CD4-positive, alpha-beta memory T cell (primary cell): ENCODE measurements around the gene MFSD11. TPM values are rescaled to one million over a fixed set of nuclear protein-coding genes. Genes with fewer than 3 reads are reported as not detected.
"Not testable (repeated sequence)": the region's sequence is repeated elsewhere in the genome, so short reads cannot be mapped to it uniquely, and the experiment has no call there.

ENCODE experiments used
- CTCF ChIA-PET: fragments of 350-600 bp; sonication (Branson Sonifier 250); formaldehyde crosslinking; loops from one replicate; lab custom pipeline; 2021; ENCODE audit warnings: inconsistent platforms; ENCODE audit not compliant: partially characterized antibody; lab: Charles Lee
- POLR2A ChIA-PET: fragments of 350-600 bp; sonication (Branson Sonifier 250); formaldehyde crosslinking; loops from one replicate; lab custom pipeline; 2021; ENCODE audit not compliant: partially characterized antibody; lab: Charles Lee
- DNase-seq, 5 donors: peaks; one replicate each; pipeline versions ENCODE4 v3.0.0 to v3.0.0-alpha.2; 2020 to 2022; ENCODE audit warnings: mixed read lengths in 1 of 5
- H3K27ac ChIP-seq: one replicate; pipeline ENCODE4 v1.7.0; 2013; ENCODE audit warnings: low read depth, low read length
- H3K27me3 ChIP-seq: 2 replicates; pipeline ENCODE4 v1.7.0; 2013; ENCODE audit warnings: mild to moderate bottlenecking, low read length, moderate library complexity; ENCODE audit not compliant: insufficient read depth
- H3K36me3 ChIP-seq: 2 replicates; pipeline ENCODE4 v1.7.0; 2013; ENCODE audit warnings: mild to moderate bottlenecking, low read length, moderate library complexity; ENCODE audit not compliant: insufficient read depth
- H3K4me1 ChIP-seq: 2 replicates; pipeline ENCODE4 v1.7.0; 2013; ENCODE audit warnings: mild to moderate bottlenecking, low read length, moderate library complexity; ENCODE audit not compliant: insufficient read depth
- H3K4me3 ChIP-seq, 2 donors: one replicate each; pipeline ENCODE4 v1.7.0; 2013; ENCODE audit warnings: low read length in 2 of 2, mild to moderate bottlenecking in 1 of 2
- H3K9me3 ChIP-seq, 2 donors: one replicate each; pipeline ENCODE4 v1.7.0; 2013; ENCODE audit warnings: low read length in 2 of 2, control low read depth in 1 of 2; ENCODE audit not compliant: control insufficient read depth in 1 of 2
- H3K27ac Mint-ChIP-seq, 7 donors: one replicate each; pipeline ENCODE4 v1.8.0; 2020 to 2021; ENCODE audit warnings: mixed read lengths in 7 of 7, mild to moderate bottlenecking in 6 of 7, inconsistent platforms in 3 of 7, moderate library complexity in 3 of 7
- H3K27me3 Mint-ChIP-seq, 2 donors: one replicate each; pipeline ENCODE4 v1.8.0; 2020 to 2021; ENCODE audit warnings: mixed read lengths in 2 of 2
- H3K36me3 Mint-ChIP-seq, 2 donors: one replicate each; pipeline ENCODE4 v1.8.0; 2020 to 2021; ENCODE audit warnings: mixed read lengths in 2 of 2, inconsistent platforms in 1 of 2, mild to moderate bottlenecking in 1 of 2
- H3K4me1 Mint-ChIP-seq, 4 donors: one replicate each; pipeline ENCODE4 v1.8.0; 2020 to 2021; ENCODE audit warnings: mixed read lengths in 4 of 4, mild to moderate bottlenecking in 1 of 4
- H3K4me3 Mint-ChIP-seq, 8 donors: one replicate each; pipeline ENCODE4 v1.8.0; 2020 to 2021; ENCODE audit warnings: mixed read lengths in 8 of 8, mild to moderate bottlenecking in 7 of 8, moderate library complexity in 6 of 8, inconsistent platforms in 3 of 8
- H3K9me3 Mint-ChIP-seq, 8 donors: one replicate each; pipeline ENCODE4 v1.8.0; 2020 to 2021; ENCODE audit warnings: mixed read lengths in 8 of 8, mild to moderate bottlenecking in 5 of 8, inconsistent platforms in 3 of 8, moderate library complexity in 1 of 8
- intact Hi-C: fragments of 100-400 bp; cut with micrococcal nuclease; formaldehyde crosslinking; loops from one replicate; pipeline ENCODE4 v1.15.1; 2023
- polyA plus RNA-seq, 2 donors: library from polyadenylated mRNA; unstranded; fragments of 300-500 nt; fragmentation: Illumina TruSeq; gene quantifications; one replicate each; pipeline ENCODE4 v1.2.3, GENCODE V29; 2021
- total RNA-seq, 2 experiments: library from RNA; stranded (reverse); gene quantifications; one replicate each; pipeline ENCODE4 v1.2.3, GENCODE V29; 2021

The MFSD11 gene
- total and polyA plus RNA-seq, 4 experiments from 2014 or later: 23.1 to 37.8 (median 33.7) TPM

GRCh38 chr17:76745785-76746184 lies 7.9 kb downstream of the MFSD11 start:
- H3K27me3 Mint-ChIP-seq, H3K27me3 ChIP-seq, intact Hi-C loops, POLR2A ChIA-PET, DNase-seq, CTCF ChIA-PET, H3K27ac Mint-ChIP-seq, H3K4me3 Mint-ChIP-seq, H3K4me1 ChIP-seq, H3K4me1 Mint-ChIP-seq, H3K9me3 Mint-ChIP-seq, H3K4me3 ChIP-seq, H3K9me3 ChIP-seq, H3K27ac ChIP-seq: not testable (repeated sequence)
- peaks cover 27% of the 10 kb centered on the region for H3K36me3 ChIP-seq
- H3K36me3 Mint-ChIP-seq: peaks cover 41 to 53% of the 10 kb centered on the region in 2 donors

DNA sequence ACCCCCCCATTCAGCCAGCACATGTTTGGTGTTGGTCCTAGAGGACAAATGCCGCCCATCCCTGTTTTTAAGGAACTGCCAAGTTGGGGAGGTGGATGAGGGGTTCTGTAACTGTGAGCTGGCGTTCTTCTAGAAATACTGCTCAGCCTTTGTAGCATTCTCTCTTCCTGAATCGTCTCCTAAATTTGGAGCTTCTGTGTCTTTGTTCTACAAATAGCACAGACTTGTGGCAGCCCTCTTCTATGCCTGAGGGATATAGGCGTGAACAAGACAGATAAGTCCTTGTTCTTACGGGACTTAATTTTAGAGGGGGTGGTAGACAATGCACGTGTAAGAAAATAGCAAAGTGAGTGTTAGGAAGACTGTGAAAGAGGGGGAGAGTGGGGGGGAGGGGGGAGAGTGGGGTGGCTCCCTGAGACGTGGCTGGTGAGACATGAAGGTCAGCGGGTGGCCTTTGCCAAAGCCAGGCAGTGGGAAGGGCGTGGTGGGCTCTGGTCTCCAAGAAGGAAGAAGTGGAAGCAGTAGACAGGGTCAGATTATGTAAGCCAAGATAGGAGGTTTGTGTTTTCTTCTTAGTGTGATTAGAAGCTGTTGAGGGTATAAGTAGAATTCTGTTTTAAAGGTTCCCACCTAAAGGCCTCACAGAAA lies 9.9 kb downstream of the MFSD11 start:
- intact Hi-C loops: no loop called here
- Histone ChIP-seq H3K4me1 (peaks cover 17% of the 10 kb centered on the region), H3K4me3 (no peak overlapping the region), H3K27me3 (no peaks in the 10 kb centered on the region), H3K36me3 (peaks cover 27% of the 10 kb centered on the region), H3K27ac (no peak overlapping the region), H3K9me3 (no peaks in the 10 kb centered on the region)
- Mint-ChIP-seq H3K4me3 (no peak overlapping the region), H3K36me3 (peaks cover 32 to 46% of the 10 kb centered on the region in 2 donors), H3K27ac (no peak overlapping the region), H3K4me1 (peaks cover 9 to 22% (median 16%) of the 10 kb centered on the region in 4 donors), H3K9me3 (no peaks in the 10 kb centered on the region), H3K27me3 (no peaks in the 10 kb centered on the region)
- CTCF ChIA-PET: no interaction called here
- POLR2A ChIA-PET: interaction anchor here (0.9 to 3.7 kb wide), 3 partner anchors 9 to 20 kb away, joined by 3 to 20 read pairs (median 4); partner anchors contain the start of gene MFSD11
- no peak for DNase-seq

DNA sequence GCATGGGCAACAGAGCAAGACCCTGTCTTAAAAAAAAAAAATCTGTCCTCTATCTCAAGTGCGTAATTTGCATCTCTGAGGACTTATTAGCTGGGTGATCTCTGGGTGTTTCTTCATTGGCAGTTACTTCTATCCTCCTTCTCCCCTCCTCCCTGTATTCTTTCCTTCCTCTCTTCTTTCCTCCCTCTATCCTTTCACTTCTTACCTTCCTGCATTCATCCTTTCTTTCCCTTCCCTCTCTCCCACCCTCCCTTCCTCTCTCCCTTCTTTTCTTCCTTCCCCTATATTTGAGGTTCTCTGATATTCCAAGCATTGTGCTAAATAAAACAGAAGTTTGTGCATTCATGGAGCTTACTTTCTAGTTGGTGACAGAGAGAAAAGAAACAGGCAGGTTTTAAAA lies 10.7 kb downstream of the MFSD11 start:
- Mint-ChIP-seq H3K4me1 (peaks cover 18 to 30% (median 23%) of the 10 kb centered on the region in 4 donors), H3K27me3 (no peaks in the 10 kb centered on the region), H3K27ac (peak overlapping the region in 1 of 7 donors; percentile 57), H3K36me3 (peaks cover 27 to 51% of the 10 kb centered on the region in 2 donors), H3K9me3 (no peaks in the 10 kb centered on the region), H3K4me3 (no peak overlapping the region)
- no peak for DNase-seq
- ChIA-PET POLR2A (interaction anchor here (1.8 to 3.7 kb wide), 2 partner anchors 10 to 21 kb away, joined by 5 to 20 read pairs; partner anchors contain the start of genes METTL23 and MFSD11), CTCF (no interaction called here)
- Histone ChIP-seq H3K27ac (no peak overlapping the region), H3K27me3 (no peaks in the 10 kb centered on the region), H3K4me1 (peaks cover 23% of the 10 kb centered on the region), H3K4me3 (no peak overlapping the region), H3K9me3 (no peaks in the 10 kb centered on the region), H3K36me3 (peaks cover 27% of the 10 kb centered on the region)
- intact Hi-C loops: no loop called here

- DNase-seq: no peak
- Mint-ChIP-seq H3K36me3 (peaks cover 13 to 26% of the 10 kb centered on the region in 2 donors), H3K4me1 (peaks cover 21 to 32% (median 26%) of the 10 kb centered on the region in 4 donors), H3K9me3 (no peaks in the 10 kb centered on the region), H3K27me3 (no peaks in the 10 kb centered on the region), H3K27ac (peak overlapping the region in 6 of 7 donors; percentile 95 to 98 (median 97)), H3K4me3 (peak overlapping the region in 1 of 8 donors; percentile 84)
- peak overlapping the region; percentile 69 for H3K27ac ChIP-seq
- POLR2A ChIA-PET: interaction anchor here (0.8 to 3.7 kb wide), 7 partner anchors 9 to 73 kb away, joined by 3 to 62 read pairs (median 14); partner anchors contain the start of genes JMJD6, METTL23, MFSD11 and SRSF2
- no peaks in the 10 kb centered on the region for H3K9me3 ChIP-seq
- H3K27me3 ChIP-seq: no peaks in the 10 kb centered on the region
- no peak overlapping the region for H3K4me3 ChIP-seq
- peaks cover 2% of the 10 kb centered on the region for H3K36me3 ChIP-seq
- intact Hi-C loops: no loop called here
- CTCF ChIA-PET: interaction anchor here (1.7 kb wide), 1 partner anchor 24 kb away, joined by 5 read pairs; no protein-coding TSS in a partner anchor
- H3K4me1 ChIP-seq: peaks cover 36% of the 10 kb centered on the region
Measured at GRCh38 chr17:76751416-76751993, 13.6 kb downstream of the MFSD11 start.

DNA sequence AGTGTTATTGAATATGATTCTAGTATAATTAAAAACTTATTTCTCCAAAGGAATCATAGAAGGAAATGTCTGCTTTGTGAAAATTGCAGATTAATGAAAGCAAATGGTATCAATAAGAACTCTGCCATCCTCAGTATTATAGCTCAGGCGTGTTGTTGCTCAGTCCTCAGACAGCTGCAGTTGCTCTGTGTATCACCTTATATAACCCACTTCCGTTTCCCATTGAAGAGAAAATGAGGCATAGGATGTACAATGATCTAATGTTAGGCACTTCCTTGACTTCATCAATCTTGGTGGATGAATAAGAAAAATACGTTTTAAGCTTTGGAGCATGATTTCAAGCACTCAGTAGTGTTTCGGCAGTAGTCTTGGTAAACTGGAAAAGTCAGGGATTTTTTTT lies 14.1 kb downstream of the MFSD11 start:
- Histone ChIP-seq H3K9me3 (no peaks in the 10 kb centered on the region), H3K27ac (peak overlapping the region; percentile 69), H3K27me3 (no peaks in the 10 kb centered on the region), H3K4me1 (peaks cover 36% of the 10 kb centered on the region), H3K36me3 (peaks cover 4% of the 10 kb centered on the region), H3K4me3 (peak overlapping the region in 1 of 2 donors; percentile 62)
- ChIA-PET POLR2A (interaction anchor here (0.8 to 2.5 kb wide), 6 partner anchors 10 to 72 kb away, joined by 3 to 62 read pairs (median 10); partner anchors contain the start of genes JMJD6, METTL23, MFSD11 and SRSF2), CTCF (interaction anchor here (1.7 kb wide), 1 partner anchor 24 kb away, joined by 5 read pairs; no protein-coding TSS in a partner anchor)
- intact Hi-C loops: no loop called here
- peak; percentile 52 to 65 (median 60) for DNase-seq
- peak overlapping the region; percentile 95 to 99 (median 97) for H3K27ac Mint-ChIP-seq
- peak overlapping the region; percentile 71 to 84 (median 80) for H3K4me3 Mint-ChIP-seq
- H3K9me3 Mint-ChIP-seq: no peaks in the 10 kb centered on the region
- H3K27me3 Mint-ChIP-seq: no peaks in the 10 kb centered on the region
- H3K4me1 Mint-ChIP-seq: peaks cover 21 to 29% (median 25%) of the 10 kb centered on the region in 4 donors
- H3K36me3 Mint-ChIP-seq: peaks cover 16 to 26% of the 10 kb centered on the region in 2 donors

GRCh38 chr17:76753061-76753961 lies 15.4 kb downstream of the MFSD11 start:
- Mint-ChIP-seq H3K4me3 (peak overlapping the region; percentile 87 to 93 (median 91)), H3K4me1 (peaks cover 23 to 33% (median 27%) of the 10 kb centered on the region in 4 donors), H3K36me3 (peaks cover 21 to 28% of the 10 kb centered on the region in 2 donors), H3K27me3 (no peaks in the 10 kb centered on the region), H3K9me3 (no peaks in the 10 kb centered on the region), H3K27ac (peak overlapping the region; percentile 95 to 99 (median 97))
- CTCF ChIA-PET: interaction anchor here (0.7 to 1.7 kb wide), 4 partner anchors 19 to 892 kb away, joined by 3 to 5 read pairs (median 4); no protein-coding TSS in a partner anchor
- Histone ChIP-seq H3K4me3 (peak overlapping the region; percentile 46 to 62), H3K27me3 (no peaks in the 10 kb centered on the region), H3K4me1 (peaks cover 36% of the 10 kb centered on the region), H3K9me3 (no peaks in the 10 kb centered on the region), H3K36me3 (peaks cover 7% of the 10 kb centered on the region), H3K27ac (peak overlapping the region; percentile 69)
- intact Hi-C loops: loop anchor here (1.0 kb wide), 2 partner anchors 16 to 20 kb away; partner anchors contain the start of gene SRSF2
- peak; percentile 65 to 82 (median 73) for DNase-seq
- POLR2A ChIA-PET: interaction anchor here (0.6 to 2.5 kb wide), 5 partner anchors 15 to 27 kb away, joined by 3 to 62 read pairs (median 14); partner anchors contain the start of genes JMJD6, METTL23, MFSD11 and SRSF2
